BLaER1 (cell line): Measurements from ENCODE around the gene CCDC87.
A peak's percentile ranks its signal among the peaks of the same experiment; 100 is the strongest.

Source experiments
- H3K27ac ChIP-seq: shearing (Covaris generic); formaldehyde crosslinking; 2 replicates; pipeline ENCODE4 v1.8.1; 2022
- H3K27me3 ChIP-seq: shearing (Covaris generic); formaldehyde crosslinking; 2 replicates; pipeline ENCODE4 v1.8.1; 2022
- H3K36me3 ChIP-seq: shearing (Covaris generic); formaldehyde crosslinking; 2 replicates; pipeline ENCODE4 v1.8.1; 2022
- H3K4me1 ChIP-seq: shearing (Covaris generic); formaldehyde crosslinking; 2 replicates; pipeline ENCODE4 v1.8.1; 2022
- H3K4me2 ChIP-seq: shearing (Covaris generic); formaldehyde crosslinking; 2 replicates; pipeline ENCODE4 v1.8.1; 2022
- H3K4me3 ChIP-seq: shearing (Covaris generic); formaldehyde crosslinking; 2 replicates; pipeline ENCODE4 v1.8.1; 2022
- H3K9ac ChIP-seq: shearing (Covaris generic); formaldehyde crosslinking; 2 replicates; pipeline ENCODE4 v1.8.1; 2022
- H3K9me3 ChIP-seq: shearing (Covaris generic); formaldehyde crosslinking; 2 replicates; pipeline ENCODE4 v1.8.1; 2022
- H4K20me1 ChIP-seq: shearing (Covaris generic); formaldehyde crosslinking; 2 replicates; pipeline ENCODE4 v1.8.1; 2022
- Cebpa-rat ChIP-seq: shearing (Covaris generic); IDR thresholded peaks from 2 replicates; pipeline ENCODE4 v1.8.1; 2022

The CCDC87 gene

GRCh38 chr11:66556086-66556485, 36.8 kb downstream of the CCDC87 start:
- no peaks in the 10 kb centered on the region for H4K20me1 ChIP-seq
- H3K4me2 ChIP-seq, result no peak overlapping the region
- H3K27me3 ChIP-seq, result no peaks in the 10 kb centered on the region
- H3K27ac ChIP-seq, result no peak overlapping the region
- TF ChIP-seq Cebpa-rat, result no peak
- H3K36me3 ChIP-seq, result no peaks in the 10 kb centered on the region
- no peak overlapping the region for H3K4me3 ChIP-seq
- H3K4me1 ChIP-seq, result no peaks in the 10 kb centered on the region
- H3K9ac ChIP-seq, result no peak overlapping the region
- H3K9me3 ChIP-seq, result no peaks in the 10 kb centered on the region

DNA sequence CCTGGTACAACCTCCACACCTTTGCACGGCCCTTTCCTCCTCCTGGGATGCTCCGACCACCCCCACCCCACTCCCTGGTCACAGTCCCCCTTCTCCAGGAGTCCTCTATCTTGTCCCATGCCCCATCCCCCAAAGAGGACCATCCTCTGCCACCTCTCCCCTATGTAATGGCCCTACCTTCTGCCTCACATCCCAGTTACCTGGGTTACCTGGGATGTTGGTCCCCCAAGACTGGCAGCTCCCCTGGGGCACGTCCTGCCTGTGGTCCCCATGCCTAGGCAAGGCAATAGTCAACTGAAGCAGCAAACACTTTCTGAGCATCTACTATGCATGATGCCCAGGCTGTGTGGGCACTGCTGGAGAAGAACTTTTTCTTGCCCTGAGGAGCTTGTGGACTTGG, 37.4 kb downstream of the CCDC87 start:
- no peaks in the 10 kb centered on the region for H3K4me1 ChIP-seq
- no peaks in the 10 kb centered on the region for H4K20me1 ChIP-seq
- H3K9me3 ChIP-seq, result no peaks in the 10 kb centered on the region
- H3K4me2 ChIP-seq, result no peak overlapping the region
- no peak overlapping the region for H3K27ac ChIP-seq
- H3K27me3 ChIP-seq, result no peaks in the 10 kb centered on the region
- TF ChIP-seq Cebpa-rat, result no peak
- H3K9ac ChIP-seq, result no peak overlapping the region
- no peaks in the 10 kb centered on the region for H3K36me3 ChIP-seq
- no peak overlapping the region for H3K4me3 ChIP-seq

- Histone ChIP-seq H3K9me3 (no peaks in the 10 kb centered on the region), H3K4me1 (no peaks in the 10 kb centered on the region), H3K36me3 (no peaks in the 10 kb centered on the region), H4K20me1 (no peaks in the 10 kb centered on the region), H3K4me2 (no peak overlapping the region), H3K27ac (no peak overlapping the region), H3K9ac (no peak overlapping the region), H3K27me3 (no peaks in the 10 kb centered on the region), H3K4me3 (no peak overlapping the region)
- TF ChIP-seq Cebpa-rat, result no peak
Observed at GRCh38 chr11:66554602-66555001, 38.3 kb downstream of the CCDC87 start.

DNA sequence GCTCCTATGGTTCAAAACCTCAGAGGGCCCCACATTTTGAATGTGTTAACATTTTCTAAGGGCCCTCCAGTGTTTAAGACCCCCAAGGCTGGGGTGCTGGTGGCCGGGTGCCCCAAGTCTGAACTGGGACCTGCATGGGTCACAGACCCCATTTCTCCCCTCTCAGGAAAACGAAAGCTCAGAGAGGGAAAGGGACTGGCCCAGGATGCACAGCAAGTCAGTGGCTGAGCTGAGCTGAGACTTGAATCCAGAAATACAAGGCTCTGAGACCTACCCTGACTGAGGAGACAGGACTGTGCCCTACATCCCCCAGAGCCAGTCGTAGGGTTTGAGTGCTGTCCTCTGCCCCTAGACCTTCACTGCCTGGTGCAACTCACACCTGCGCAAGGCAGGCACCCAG, 42.0 kb downstream of the CCDC87 start:
- no peaks in the 10 kb centered on the region for H3K27me3 ChIP-seq
- H3K27ac ChIP-seq, result no peak overlapping the region
- no peaks in the 10 kb centered on the region for H3K9me3 ChIP-seq
- H3K4me2 ChIP-seq, result no peak overlapping the region
- H3K4me1 ChIP-seq, result peaks cover 19% of the 10 kb centered on the region
- H4K20me1 ChIP-seq, result no peaks in the 10 kb centered on the region
- no peaks in the 10 kb centered on the region for H3K36me3 ChIP-seq
- no peak overlapping the region for H3K9ac ChIP-seq
- no peak for TF ChIP-seq Cebpa-rat
- H3K4me3 ChIP-seq, result no peak overlapping the region

- Histone ChIP-seq H3K27me3 (no peaks in the 10 kb centered on the region), H3K27ac (no peak overlapping the region), H4K20me1 (no peaks in the 10 kb centered on the region), H3K9ac (no peak overlapping the region), H3K4me3 (no peak overlapping the region), H3K4me1 (peaks cover 25% of the 10 kb centered on the region), H3K36me3 (no peaks in the 10 kb centered on the region), H3K9me3 (no peaks in the 10 kb centered on the region), H3K4me2 (no peak overlapping the region)
- TF ChIP-seq Cebpa-rat, result no peak
Observed at GRCh38 chr11:66549696-66550095, 43.2 kb downstream of the CCDC87 start.

- no peak for TF ChIP-seq Cebpa-rat
- no peak overlapping the region for H3K9ac ChIP-seq
Observed at GRCh38 chr11:66548774-66549630, 43.9 kb downstream of the CCDC87 start.

DNA sequence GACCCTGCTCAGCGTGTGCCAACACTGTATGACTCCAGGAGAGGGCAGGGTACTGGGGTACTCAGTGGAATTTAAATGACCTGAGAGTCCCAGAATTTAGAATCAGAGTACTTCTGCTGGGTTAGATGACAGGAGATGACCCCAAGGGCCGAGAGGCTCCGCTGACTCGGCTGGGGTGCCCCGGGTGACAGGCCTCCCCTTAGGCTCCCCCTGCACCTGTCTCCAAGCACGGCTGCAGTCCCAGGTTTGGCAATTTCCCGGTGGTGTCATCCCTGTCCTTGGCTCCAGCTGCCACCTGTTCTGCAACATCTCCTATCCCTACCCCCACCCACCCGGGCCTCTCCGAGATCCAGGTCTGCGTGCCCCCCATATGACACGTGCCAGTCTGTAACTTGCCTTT, 44.8 kb downstream of the CCDC87 start:
- no peak overlapping the region for H3K27ac ChIP-seq
- no peak overlapping the region for H3K9ac ChIP-seq
- no peaks in the 10 kb centered on the region for H3K27me3 ChIP-seq
- no peak for TF ChIP-seq Cebpa-rat
- no peaks in the 10 kb centered on the region for H3K9me3 ChIP-seq
- no peaks in the 10 kb centered on the region for H4K20me1 ChIP-seq
- H3K4me2 ChIP-seq, result no peak overlapping the region
- peaks cover 42% of the 10 kb centered on the region for H3K4me1 ChIP-seq
- peaks cover 3% of the 10 kb centered on the region for H3K36me3 ChIP-seq
- no peak overlapping the region for H3K4me3 ChIP-seq

More at GRCh38 chr11:66548774-66549630, 43.9 kb downstream of the CCDC87 start:
- no peak overlapping the region for H3K27ac ChIP-seq
- no peak overlapping the region for H3K4me2 ChIP-seq
- H3K27me3 ChIP-seq, result no peaks in the 10 kb centered on the region
- peaks cover 32% of the 10 kb centered on the region for H3K4me1 ChIP-seq
- H3K9me3 ChIP-seq, result no peaks in the 10 kb centered on the region
- no peak overlapping the region for H3K4me3 ChIP-seq
- H4K20me1 ChIP-seq, result no peaks in the 10 kb centered on the region
- no peaks in the 10 kb centered on the region for H3K36me3 ChIP-seq

DNA sequence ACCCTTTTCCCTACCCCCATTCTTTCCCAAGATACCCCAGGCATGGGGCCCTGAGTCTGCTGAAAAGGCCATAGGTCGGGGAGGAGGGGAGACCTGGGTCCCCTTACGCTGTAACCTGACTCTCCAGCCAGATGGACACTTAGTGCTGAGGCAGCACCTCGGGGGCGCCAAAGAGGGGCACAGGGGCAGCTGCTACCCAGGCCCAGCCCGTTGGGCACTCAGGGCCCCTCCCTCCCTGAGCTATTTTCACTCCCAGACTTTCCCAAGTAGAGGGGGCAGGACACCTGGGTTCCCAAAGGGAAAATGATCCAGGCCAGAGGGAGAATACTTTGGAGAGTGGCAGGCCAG, 45.2 kb downstream of the CCDC87 start:
- no peak for TF ChIP-seq Cebpa-rat
- Histone ChIP-seq H3K36me3 (peaks cover 7% of the 10 kb centered on the region), H4K20me1 (no peaks in the 10 kb centered on the region), H3K4me3 (no peak overlapping the region), H3K27me3 (no peaks in the 10 kb centered on the region), H3K9ac (peak overlapping the region; percentile 13; the same call in 1 of the 2 replicates), H3K4me1 (peaks cover 46% of the 10 kb centered on the region), H3K9me3 (no peaks in the 10 kb centered on the region), H3K4me2 (peak overlapping the region; percentile 96), H3K27ac (peak overlapping the region; percentile 20)

DNA sequence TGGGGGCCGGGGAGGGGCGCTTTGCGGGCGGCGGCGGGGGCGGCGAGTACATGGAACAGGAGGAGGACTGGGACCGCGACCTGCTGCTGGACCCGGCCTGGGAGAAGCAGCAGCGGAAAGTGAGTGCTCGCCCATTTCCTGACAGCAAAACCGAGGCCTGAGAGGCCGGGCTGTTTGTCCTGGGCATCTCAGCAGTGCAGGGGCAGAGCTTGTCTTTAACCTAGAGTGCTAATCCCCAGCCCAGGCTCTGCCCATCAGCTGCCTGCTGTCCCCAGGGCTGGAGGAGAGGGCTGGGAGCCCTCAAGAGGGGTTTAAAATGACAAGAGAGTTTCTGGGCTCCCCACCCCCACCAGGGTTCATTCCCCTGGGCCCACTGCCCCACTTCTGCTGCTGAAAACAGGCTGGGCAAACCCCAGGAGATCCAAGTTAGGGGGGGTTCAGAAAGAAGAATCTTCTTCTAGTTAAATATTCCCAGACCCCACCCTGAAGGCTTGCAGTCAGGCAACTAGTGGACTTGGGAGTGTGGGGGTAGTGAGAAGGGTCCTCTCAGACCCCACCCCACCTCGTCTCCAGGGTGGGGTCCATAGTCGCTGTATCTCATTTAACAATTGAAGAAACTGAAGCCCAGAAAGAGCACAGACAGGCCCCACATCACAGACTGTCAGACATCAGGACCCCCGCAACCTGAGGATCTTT, 45.7 kb downstream of the CCDC87 start:
- no peaks in the 10 kb centered on the region for H3K27me3 ChIP-seq
- peak overlapping the region; percentile 96 for H3K4me2 ChIP-seq
- no peaks in the 10 kb centered on the region for H3K9me3 ChIP-seq
- no peaks in the 10 kb centered on the region for H4K20me1 ChIP-seq
- H3K4me3 ChIP-seq, result no peak overlapping the region
- H3K9ac ChIP-seq, result peak overlapping the region; percentile 13; the same call in 1 of the 2 replicates
- H3K27ac ChIP-seq, result peak overlapping the region; percentile 20
- no peak for TF ChIP-seq Cebpa-rat
- H3K4me1 ChIP-seq, result peaks cover 46% of the 10 kb centered on the region
- peaks cover 13% of the 10 kb centered on the region for H3K36me3 ChIP-seq

DNA sequence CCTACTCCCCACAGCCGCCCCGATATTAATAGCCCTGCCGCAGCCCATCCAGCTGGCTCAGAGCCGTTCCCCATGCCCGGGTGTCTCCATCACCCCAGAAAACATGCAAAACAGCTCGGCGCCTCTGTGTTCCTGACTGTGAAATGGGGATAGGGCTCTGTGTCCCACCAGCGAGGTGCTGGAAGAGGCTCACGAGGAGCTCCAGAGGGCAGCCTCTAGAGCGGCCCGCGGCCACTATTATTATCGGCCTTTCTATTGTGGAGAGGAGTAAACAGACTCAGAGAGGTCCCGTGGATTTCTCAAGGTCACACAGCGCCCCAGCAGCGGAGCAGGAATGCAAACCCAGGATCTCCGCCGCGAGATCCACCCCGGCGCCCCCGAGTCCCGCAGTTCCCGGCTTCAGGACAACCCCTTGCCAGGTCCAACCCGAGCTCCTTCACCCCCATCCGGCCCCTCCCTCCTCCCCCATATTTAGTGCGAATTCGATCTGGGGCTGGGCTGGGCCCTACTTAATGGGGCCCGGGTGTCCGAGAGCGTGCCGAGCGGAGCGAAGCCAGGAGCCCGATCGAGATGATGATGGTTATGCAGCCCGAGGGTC, 46.4 kb downstream of the CCDC87 start, which contains the start of gene ACTN3:
Gene ACTN3 (plus strand): TSS at position 536 of the 598 bp plus-strand sequence. CDS start 35 bp downstream, at position 571.
- Histone ChIP-seq H4K20me1 (no peaks in the 10 kb centered on the region), H3K27ac (peak within 1 kb of the TSS; percentile 95), H3K9ac (peak within 1 kb of the TSS; percentile 96), H3K4me2 (peak within 1 kb of the TSS; percentile 96), H3K36me3 (peaks cover 19% of the 10 kb centered on the region), H3K4me1 (peaks cover 46% of the 10 kb centered on the region), H3K27me3 (no peaks in the 10 kb centered on the region), H3K9me3 (no peaks in the 10 kb centered on the region), H3K4me3 (peak within 1 kb of the TSS; percentile 99)
- no peak for TF ChIP-seq Cebpa-rat
